ENCODE measurements around the gene POLR3B. TPM values are rescaled to one million over a fixed set of nuclear protein-coding genes. Genes with fewer than 3 reads are reported as not detected.

Gene POLR3B
- total and polyA plus RNA-seq, 9 of the 15 experiments (the other 6 are each of a cell fraction or from before 2014, with no cell fraction given), result 7.6 to 17.9 (median 14.4) TPM

DNA sequence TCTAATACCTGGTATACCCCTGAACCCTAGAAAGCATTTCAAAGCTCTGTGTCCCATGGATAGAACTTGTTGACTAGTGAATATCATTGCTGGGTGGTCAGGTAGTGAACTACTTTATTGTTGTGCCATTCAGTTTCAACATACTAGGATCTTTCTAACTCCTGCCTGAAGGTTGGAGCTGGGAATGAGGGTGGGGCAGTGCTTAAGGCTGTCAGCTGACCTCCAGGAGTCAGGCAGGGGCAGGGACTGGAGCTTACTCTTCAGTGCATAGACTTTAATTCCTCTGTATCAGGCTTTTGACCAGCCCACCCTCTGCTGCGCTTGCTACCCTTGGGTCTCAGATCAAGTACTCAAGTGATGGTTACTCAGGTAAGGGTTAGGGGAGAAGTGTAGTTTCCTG is 122.7 kb downstream of the POLR3B start:
- Histone ChIP-seq H3K27ac (ENCODE audit: extremely low read depth, low read depth, low read length) (no peak overlapping the region), H3K4me1 (replicated peaks in 1 of 2; ENCODE audit: control insufficient read depth in 2 of 2, insufficient read depth in 2 of 2, low read length in 2 of 2) (no peaks in the 10 kb centered on the region), H3K9me1 (ENCODE audit: control insufficient read depth, insufficient read depth, low read length) (no peaks in the 10 kb centered on the region), H3K79me2 (ENCODE audit: control insufficient read depth, insufficient read depth, low read length) (no peaks in the 10 kb centered on the region), H3K4me2 (ENCODE audit: insufficient read depth, low read length) (no peak overlapping the region), H2AFZ (ENCODE audit: low read depth, low read length) (no peak overlapping the region), H4K20me1 (replicated peaks; ENCODE audit: control insufficient read depth, insufficient read depth, low read length) (no peaks in the 10 kb centered on the region), H3K36me3 (ENCODE audit: control insufficient read depth, insufficient read depth, low read length) (no peaks in the 10 kb centered on the region), H3K4me3 (no peak overlapping the region), H3K27me3 (ENCODE audit: control insufficient read depth in 2 of 2, insufficient read depth in 2 of 2, low read length in 2 of 2) (no peaks in the 10 kb centered on the region), H3K9ac (ENCODE audit: insufficient read depth in 1 of 2, low read depth in 2 of 2, low read length in 2 of 2) (no peak overlapping the region), H3K9me3 (replicated peaks; ENCODE audit: control insufficient read depth, insufficient read depth, low read depth, low read length) (no peaks in the 10 kb centered on the region)
- TF ChIP-seq ATF3 (IDR thresholded peaks at IDR 0.05) (no peak), ATF3 (CRISPR knock-in tag; conservative IDR thresholded peaks at IDR 0.05) (no peak), RAD51 (IDR thresholded peaks at IDR 0.05; ENCODE audit: borderline replicate concordance, low read depth) (no peak), ZNF445 (CRISPR knock-in tag; IDR thresholded peaks at IDR 0.05; ENCODE audit: low read depth) (no peak), BHLHE40 (IDR thresholded peaks at IDR 0.05; ENCODE audit: low read length) (no peak)
- ChIA-PET POLR2A (no interaction called here), CTCF (ENCODE audit: low intra/inter-chr PET ratio) (no interaction called here)
- no peak for FAIRE-seq
- no TSS peak for BruUV-seq (replicated peaks)
- in situ Hi-C loops (cut with MboI) (no loop called here), intact Hi-C loops (cut with micrococcal nuclease) (no loop called here)
- DNase-seq (ENCODE audit: extremely low read depth in 1 of 4, low spot score in 3 of 4), result no peak
- WGBS (ENCODE audit: insufficient coverage, low coverage, missing lambda C conversion rate), result 88% methylated on average over 1 of the region's 1 CpG
- ATAC-seq, result no peak

- no peaks in the 10 kb centered on the region for H3K4me1 ChIP-seq (replicated peaks in 1 of 2; ENCODE audit: control insufficient read depth in 2 of 2, insufficient read depth in 2 of 2, low read length in 2 of 2)
- BruUV-seq (replicated peaks), result no TSS peak
- DNase-seq (ENCODE audit: extremely low read depth in 1 of 4, low spot score in 3 of 4), result no peak
- H3K9me3 ChIP-seq (replicated peaks; ENCODE audit: control insufficient read depth, insufficient read depth, low read depth, low read length), result no peaks in the 10 kb centered on the region
- H3K27ac ChIP-seq (ENCODE audit: extremely low read depth, low read depth, low read length), result no peak overlapping the region
- H3K4me3 ChIP-seq, result no peak overlapping the region
- H3K4me2 ChIP-seq (ENCODE audit: insufficient read depth, low read length), result no peak overlapping the region
- no peak for ATAC-seq
- no peaks in the 10 kb centered on the region for H3K9me1 ChIP-seq (ENCODE audit: control insufficient read depth, insufficient read depth, low read length)
- no peaks in the 10 kb centered on the region for H3K27me3 ChIP-seq (ENCODE audit: control insufficient read depth in 2 of 2, insufficient read depth in 2 of 2, low read length in 2 of 2)
- H3K36me3 ChIP-seq (ENCODE audit: control insufficient read depth, insufficient read depth, low read length), result no peaks in the 10 kb centered on the region
- H3K79me2 ChIP-seq (ENCODE audit: control insufficient read depth, insufficient read depth, low read length), result no peaks in the 10 kb centered on the region
- H4K20me1 ChIP-seq (replicated peaks; ENCODE audit: control insufficient read depth, insufficient read depth, low read length), result no peaks in the 10 kb centered on the region
- in situ Hi-C loops (cut with MboI), result no loop called here
- intact Hi-C loops (cut with micrococcal nuclease), result no loop called here
- no peak for FAIRE-seq
- 88% methylated on average over 6 of the region's 6 CpGs for WGBS (ENCODE audit: insufficient coverage, low coverage, missing lambda C conversion rate)
- CTCF ChIA-PET (ENCODE audit: low intra/inter-chr PET ratio), result no interaction called here
- no peak overlapping the region for H2AFZ ChIP-seq (ENCODE audit: low read depth, low read length)
- no peak overlapping the region for H3K9ac ChIP-seq (ENCODE audit: insufficient read depth in 1 of 2, low read depth in 2 of 2, low read length in 2 of 2)
- POLR2A ChIA-PET, result no interaction called here
- no peak for TF ChIP-seq ERF (CRISPR knock-in tag; IDR thresholded peaks at IDR 0.05)
- no peak for TF ChIP-seq ZBTB1 (CRISPR knock-in tag; IDR thresholded peaks at IDR 0.05; ENCODE audit: borderline replicate concordance, low read depth)
- TF ChIP-seq CHAMP1 (IDR thresholded peaks at IDR 0.05), result no peak
- no peak for TF ChIP-seq ARID4B (CRISPR knock-in tag; IDR thresholded peaks at IDR 0.05)
- no peak for TF ChIP-seq PHB (CRISPR knock-in tag; IDR thresholded peaks at IDR 0.05)
Observed at GRCh38 chr12:106481246-106481645, 123.7 kb downstream of the POLR3B start.

Measured in K562 (cell line).